HTR-8/SVneo (cell line): ENCODE measurements around the gene SURF1.

Experiments used
- DNase-seq: peaks from one replicate; pipeline ENCODE4 v3.0.0; 2011; ENCODE audit warnings: low spot score, mixed read lengths; ENCODE audit not compliant: insufficient read length
- FAIRE-seq: peaks from 2 replicates; lab custom pipeline; 2011; peaks lifted over from hg19 to GRCh38; lab: Jason Lieb, UNC

Gene SURF1

DNA sequence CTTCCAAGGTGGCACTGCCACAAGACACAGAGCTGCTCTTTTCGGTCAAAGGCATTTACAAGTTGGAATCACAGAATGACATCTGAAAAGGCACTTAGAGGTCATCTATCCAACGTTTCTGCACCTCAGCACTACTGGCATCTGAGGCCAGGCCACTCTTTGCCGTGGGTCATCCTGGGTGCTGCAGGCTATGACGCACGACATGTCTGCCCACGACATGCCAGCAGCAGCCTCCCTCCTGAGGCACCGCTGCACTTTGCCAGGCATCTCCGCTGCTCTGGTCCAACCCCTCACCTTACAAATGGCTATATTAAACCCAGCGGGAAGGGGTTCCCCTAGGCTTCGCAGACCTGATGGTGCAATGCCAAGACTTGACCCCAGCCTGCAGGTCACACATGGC lies 11.5 kb upstream of the SURF1 start:
- FAIRE-seq (no peak), DNase-seq (no peak)

DNA sequence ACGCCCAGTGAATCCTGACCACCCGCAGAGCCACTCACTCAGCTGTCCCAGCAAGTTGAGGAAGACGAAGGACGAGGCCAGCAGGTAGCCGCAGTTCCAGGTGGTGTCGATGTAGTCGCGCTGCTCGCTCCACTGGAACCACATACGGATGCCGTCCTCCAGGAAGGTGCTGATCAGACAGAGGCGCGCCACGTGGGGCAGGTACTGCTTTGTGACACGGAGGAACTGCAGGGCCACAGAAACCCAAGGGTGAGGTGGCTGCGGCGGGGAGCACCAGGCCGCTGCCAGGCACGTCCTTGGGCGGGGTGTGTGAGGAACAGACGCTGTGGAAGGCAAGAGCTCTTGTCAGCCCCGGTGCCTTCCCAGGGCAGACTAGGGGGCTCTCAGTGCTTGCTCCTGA lies 10.9 kb upstream of the SURF1 start:
- no peak for FAIRE-seq

DNA sequence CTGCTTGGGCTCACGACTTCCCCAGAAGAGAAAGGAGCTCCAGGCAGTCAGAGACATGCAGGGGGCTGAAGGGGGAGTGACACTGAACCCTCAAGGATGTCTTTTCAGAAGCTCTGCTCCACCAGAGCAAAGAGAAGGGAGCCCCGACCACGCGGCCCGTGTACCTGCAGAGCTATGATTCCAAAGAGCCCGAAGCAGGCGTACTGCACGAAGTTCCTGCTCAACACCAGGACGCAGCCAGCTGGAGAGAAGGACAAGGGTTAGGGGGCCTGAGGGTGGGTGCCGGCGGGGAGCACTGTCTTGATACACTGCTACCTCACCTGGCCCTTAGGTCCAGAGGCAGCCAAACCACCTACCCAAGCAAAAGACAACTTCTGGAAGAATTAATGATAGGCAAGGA lies 10.1 kb upstream of the SURF1 start:
- DNase-seq (no peak), FAIRE-seq (no peak)

More for the DNA sequence above, 10.9 kb upstream of the SURF1 start:
- DNase-seq = no peak

DNA sequence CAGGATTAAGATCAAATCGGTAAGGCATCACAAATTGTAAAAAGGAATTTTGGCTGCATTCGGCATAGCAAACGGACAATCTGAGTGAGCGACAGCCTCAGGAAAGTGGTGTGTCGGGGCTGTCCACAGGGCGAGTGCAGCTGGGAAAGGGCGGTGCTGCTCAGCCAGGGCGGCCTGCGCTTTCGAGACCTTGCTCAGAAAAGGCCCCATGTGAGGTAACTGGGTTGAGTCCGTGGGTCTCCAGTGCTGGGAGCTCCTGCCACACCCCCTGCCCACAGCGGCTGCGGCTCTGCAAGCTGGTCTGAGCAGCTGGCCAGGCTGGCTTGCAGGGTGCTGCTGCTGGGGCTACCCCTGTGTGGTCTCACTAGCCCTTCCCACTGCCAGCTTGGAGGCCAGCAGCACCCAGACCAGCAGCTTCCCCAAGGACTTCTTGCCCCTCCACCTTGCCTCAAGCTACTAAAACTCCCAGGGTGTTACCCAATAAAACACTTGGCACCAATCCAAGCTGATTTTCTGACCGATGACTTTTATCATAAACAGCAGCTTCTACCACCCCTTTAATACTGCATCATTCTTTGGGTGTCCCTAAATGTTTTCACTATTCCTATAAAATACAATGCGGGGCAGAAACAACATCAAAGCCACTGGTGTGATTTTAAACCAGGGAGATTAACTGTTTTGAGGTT lies 6.2 kb upstream of the SURF1 start:
- FAIRE-seq = no peak

DNA sequence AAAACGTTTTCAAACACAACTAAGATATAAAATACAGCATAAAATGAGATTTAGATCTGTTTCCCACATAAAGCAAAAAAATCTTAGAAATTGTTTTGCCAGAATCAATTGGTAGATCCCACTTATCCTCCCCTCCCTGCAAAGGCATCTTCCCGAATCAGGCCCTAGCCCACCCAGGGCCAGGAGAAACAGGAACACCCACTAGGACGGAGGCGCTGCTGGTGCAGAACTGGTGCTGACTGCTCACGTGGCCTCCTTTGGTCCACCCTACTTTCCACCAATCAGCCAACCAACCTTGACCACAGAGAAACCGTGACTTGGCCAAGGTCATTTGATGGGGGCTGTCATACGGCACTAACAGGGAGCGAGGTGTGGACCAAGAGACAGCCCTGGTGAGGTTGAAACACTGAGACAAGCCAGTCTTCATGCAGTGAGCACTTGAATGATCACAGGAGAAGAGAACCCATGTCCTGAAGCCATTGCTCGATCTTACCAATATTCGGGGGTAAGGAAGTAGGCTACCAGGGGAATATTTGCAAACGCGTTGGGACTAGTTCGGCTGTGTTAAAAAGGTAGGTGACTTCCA lies 5.3 kb upstream of the SURF1 start:
- FAIRE-seq (no peak), DNase-seq (no peak)

More for the DNA sequence above, 6.2 kb upstream of the SURF1 start:
- DNase-seq = no peak

DNA sequence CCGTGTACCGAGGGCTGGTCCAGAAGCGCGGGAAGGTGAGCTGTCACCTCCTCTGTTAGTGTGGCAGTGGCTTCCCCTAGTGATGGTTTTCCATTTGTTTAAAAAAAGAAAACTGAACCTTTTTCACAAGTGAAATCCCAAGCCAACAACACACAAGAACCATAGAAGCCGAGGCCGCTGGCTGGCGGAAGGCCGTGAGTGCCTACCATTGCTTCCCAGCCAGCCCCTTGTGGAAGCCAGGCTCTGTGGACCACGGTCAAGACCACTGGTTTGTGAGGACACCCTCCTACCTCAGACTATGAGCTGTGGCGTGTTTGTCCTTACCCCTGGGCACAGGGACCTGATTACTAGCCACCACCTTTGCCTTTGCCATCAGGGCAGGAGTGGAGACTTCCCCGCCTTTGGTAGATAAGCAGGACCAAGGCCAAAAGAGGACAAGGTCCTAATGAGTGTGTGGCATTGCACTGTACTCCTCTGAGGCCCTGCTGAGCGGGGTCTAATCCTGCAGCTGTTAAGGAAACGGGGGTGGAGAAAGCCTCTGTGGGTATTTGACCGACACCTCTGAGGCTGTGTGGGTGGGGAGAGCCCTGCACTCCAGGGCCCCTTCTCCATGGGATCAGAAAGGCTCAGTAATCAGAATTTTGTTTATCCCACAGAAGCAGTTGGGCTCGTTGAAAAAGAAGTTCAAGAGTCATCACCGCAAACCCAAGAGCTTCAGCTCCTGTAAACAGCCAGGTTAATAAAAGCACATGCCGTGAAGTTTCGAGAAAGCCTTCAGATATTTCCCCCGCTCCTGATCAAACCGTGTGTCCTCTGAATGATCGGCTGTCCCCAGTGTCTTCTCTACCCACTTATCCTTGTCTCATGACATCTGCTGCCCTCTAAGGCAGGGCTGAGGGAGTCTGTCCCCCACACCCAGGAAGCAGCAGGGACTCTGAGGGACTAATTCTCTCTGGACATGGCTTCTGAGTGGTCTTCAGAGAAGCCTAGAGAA lies 4.4 kb upstream of the SURF1 start:
- FAIRE-seq (no peak), DNase-seq (no peak)

DNA sequence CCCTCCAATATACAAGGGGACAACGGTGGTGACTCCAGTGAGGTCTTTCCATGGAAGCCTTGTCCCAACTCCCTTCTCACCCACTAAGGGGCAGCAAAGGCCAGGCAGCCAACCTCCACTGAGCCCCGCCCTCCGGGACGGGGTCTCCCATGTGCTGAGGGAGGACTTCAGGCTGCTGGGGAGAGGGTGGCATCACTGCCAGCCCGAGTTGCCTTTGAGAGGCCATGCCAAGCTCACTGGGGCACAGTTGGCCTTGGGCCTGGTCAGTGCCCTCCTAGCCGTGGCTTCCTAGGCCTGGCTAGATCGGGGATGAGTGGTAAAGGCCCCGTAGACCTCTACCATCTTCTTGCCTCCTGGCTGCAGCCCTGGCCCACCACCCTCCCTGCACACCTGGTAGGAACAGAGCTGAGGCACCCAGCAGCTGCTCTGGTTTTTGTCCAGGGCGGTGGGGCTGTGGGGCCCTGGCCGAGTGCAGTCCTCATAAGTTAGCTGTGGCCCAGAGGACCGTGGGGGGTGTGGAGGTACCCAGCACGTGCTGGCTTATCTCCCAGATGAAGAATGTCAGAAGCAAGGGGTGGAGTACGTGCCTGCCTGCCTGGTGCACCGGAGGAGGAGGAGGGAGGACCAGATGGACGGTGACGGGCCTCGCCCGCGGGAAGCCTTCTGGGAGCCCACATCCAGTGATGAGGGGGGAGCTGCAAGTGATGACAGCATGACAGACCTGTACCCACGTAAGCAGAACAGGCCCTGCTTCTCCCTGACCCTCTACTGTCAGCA lies 3.3 kb upstream of the SURF1 start:
- DNase-seq (no peak), FAIRE-seq (no peak)

DNA sequence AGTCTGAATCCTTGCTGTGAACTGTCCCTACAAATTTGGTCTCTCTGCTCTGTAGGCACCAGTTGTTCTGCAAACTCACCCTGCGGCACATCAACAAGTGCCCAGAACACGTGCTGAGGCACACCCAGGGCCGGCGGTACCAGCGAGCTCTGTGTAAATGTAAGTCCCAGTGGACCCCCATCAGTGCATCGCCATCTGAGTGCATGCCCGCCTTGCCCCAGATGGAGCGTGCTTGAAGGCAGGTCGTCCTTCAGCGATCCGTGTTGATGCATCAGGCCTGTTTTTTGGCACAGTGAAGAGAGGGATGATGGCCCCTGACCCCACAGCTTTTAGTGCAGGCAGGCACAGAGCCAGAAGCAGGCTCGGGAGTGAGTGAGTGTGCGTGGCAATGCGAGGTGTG lies 1.4 kb upstream of the SURF1 start:
- FAIRE-seq (no peak), DNase-seq (no peak)

DNA sequence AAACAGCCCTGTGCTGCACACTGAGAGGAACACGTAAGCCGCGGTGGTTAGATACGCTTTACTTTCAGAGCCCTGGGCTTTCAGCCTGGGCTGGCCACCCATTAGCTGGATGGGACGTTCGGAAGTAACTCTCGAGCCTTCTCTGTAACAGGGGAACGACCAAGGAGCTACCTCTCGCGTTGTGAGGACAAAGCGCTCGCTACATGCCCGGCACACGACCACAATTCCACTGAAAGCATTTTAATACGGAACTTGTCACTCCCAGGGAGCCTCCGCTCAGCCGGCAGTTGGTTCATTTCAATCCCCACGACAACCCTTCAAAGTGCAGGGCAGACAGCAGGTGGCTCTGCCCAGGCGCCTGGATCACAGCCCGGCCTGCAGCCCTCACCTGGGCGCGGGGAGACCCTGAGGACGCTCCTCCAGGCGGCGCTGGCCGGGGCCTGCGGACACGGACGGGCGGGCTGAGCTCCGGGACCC lies 368 bp downstream of the SURF1 start:
- FAIRE-seq = no peak
- DNase-seq = no peak

DNA sequence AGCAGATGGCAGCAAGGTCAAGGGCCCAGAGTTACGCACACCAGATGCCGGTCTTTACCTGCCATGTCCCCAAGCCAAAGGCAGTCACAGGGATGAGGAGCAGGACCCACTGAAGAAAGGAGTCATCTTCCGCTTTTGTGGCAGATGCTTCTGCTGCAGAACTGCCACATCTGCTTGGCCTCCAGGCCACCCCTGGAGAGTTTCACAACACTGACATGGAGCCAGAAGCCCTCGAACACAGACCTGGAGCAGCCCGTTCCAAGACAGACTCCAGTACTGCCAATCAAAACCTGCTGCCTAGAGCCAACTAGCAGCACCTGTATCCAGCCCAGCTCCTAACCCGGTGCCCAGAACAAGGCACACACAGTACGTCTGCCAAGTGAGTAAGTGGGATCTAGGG lies 1.5 kb downstream of the SURF1 start:
- FAIRE-seq (no peak), DNase-seq (no peak)

DNA sequence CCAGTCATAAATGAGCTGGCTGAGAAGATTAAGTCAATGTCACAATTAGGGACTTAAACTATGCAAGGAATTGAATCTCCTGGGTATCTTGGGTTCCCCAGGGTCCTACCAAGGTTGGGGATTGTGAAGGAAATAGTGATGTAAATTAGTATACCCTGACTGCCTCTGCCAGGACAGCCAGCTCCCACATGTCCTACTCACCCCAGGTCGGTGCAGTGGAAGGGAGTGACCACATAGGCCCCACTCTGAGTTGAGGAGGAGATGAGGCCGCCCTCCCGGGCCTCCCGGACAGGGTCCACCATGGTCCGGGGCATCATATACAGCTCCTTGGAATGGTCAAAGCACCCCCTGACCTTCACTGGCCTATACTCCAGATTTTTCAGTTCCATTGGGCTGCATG lies 2.7 kb downstream of the SURF1 start:
- DNase-seq = no peak
- FAIRE-seq = no peak

DNA sequence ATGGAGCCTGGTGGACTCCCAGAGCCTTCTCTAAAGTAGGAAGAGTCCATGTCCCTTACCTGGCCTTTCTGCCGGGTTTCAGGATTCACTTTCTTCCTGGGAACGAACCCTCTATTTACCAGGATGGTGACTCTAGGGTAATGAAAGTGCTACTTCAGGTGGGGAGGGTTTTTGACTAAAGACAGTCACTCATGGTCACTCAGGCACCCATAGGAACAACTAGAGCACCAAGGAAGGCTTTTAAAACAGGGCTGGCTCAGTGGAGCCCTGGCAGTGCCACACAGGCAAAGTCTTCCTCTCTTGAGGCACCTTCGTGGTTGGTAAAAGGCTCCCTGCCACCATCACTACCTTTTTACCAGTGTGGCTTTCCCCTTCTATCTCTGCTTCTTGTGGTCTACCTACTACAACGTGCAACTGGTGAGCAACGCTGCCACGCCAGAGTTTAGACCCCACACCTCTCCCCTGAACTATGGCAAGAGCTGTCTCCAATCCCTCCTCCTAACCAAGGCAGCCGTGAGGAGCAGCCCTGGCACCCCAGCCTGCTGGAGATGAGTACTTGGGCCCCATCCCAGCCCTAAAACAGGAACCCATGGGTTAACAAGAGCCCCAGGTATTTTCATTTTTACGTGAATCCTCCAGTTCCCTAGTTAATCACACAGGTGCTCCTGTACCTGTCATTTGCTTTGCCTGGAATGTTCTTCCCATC lies 3.5 kb downstream of the SURF1 start:
- FAIRE-seq = no peak
- no peak for DNase-seq

DNA sequence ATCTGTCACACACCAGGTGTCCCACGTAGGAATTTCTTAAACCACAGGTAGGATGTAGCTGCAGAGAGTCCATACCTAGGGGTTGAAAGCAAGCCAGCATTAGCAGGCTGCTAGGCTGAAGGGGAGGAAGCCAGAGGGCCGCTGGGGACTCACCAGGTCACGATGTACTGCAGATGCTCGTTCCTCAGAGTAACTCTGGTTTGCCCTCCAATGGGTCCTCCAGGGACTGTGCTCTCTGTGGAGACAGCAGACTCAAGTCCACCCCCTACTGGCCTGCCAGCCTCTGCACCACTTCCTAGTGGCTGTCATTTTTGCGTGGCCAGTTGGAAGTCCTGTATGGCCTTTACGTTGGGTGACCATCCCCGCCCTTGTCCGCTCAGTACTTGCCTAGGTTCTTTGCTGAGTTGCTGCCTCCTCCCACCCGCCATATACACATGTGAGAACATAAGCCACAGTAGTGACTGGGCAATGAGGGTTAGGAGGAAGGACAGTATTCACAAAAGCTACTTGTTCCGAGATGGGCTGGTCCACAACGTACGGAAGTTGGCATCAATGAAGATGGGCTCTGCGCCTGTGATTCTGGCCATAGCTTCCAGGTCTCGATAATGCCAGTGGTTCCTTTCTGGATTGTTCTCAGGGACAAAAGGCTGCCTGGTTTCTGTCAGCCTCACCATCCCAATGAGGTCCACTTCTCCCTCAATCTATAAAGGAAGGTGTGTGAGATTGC lies 4.2 kb downstream of the SURF1 start:
- no peak for FAIRE-seq
- peak; percentile 19 for DNase-seq

DNA sequence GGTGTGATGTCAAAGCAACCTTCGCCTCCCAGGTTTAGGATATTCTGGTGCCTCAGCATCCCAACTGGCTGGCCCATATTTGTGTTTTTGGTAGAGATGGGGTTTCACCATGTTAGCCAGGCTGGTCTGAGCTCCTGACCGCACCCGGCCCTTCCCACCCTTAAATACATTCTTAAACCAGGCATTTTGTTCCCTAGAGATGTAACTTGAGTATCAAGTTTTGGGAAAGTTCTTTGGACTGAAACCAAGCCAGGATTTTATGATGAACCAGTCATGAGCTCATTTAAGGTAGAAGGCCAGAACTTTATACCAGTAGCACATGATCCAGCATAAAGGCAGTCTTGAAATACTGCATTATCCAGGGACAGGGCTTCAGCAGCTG lies 4.8 kb downstream of the SURF1 start:
- DNase-seq = no peak
- FAIRE-seq = no peak

DNA sequence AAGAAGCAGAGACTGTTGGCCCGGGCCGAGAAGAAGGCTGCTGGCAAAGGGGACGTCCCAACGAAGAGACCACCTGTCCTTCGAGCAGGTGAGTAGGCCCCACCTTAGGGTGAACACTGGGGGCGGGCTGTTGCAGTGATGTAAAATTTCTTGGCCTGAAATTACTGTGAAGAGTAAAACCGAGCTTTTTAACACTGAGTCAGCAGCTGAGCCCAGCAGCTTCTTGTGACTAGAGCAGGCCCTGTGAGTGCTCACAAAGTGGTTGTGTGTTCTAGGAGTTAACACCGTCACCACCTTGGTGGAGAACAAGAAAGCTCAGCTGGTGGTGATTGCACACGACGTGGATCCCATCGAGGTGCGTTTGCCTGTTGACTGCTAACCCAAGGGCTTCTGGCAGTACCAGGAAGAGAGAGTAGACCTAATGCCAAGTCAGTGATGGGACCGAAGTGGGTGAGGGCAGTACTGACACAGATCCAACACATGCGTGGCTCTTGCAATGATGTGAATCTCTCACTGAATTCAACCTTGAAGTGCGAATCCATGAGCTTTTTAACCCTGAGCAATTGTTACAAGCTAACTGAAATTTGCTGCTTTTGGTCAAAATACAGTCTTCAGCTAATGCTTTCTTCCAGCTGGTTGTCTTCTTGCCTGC lies 6.2 kb downstream of the SURF1 start:
- FAIRE-seq (no peak), DNase-seq (no peak)

DNA sequence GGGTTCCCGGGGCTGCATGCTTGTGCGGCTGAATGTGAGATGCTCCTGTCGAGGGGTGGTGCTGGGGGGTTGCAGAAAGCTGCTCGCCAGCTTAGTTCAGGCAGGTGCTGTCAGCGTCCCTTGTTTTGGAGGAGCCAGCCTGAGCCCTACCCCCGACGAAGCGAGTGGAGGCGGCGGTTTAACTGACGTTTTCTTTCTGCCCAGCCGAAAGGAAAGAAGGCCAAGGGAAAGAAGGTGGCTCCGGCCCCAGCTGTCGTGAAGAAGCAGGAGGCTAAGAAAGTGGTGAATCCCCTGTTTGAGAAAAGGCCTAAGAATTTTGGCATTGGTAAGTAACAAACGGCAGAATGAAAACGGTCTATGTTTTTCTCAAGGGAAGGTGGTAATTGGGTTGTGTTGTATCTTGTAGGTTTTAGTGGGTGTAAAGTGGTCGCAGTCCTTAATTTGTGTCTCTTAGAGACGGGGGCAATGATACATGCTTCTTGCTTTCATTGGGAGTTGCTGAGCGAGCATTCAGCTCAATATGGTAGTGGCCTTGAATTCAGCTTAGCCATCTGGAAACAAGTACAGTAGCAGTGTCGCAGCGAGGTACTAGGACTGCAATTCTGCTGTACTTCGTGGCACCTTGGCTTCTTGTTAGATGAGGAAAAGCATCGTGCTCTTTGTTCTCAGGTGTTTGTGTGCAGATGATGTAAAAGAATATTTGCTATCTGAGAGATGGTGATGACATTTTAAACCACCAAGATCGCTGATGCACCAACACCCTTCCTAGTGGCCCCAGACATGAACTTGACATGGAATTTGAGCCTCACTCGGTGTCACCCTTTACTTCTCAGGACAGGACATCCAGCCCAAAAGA lies 7.3 kb downstream of the SURF1 start:
- DNase-seq = no peak
- no peak for FAIRE-seq

DNA sequence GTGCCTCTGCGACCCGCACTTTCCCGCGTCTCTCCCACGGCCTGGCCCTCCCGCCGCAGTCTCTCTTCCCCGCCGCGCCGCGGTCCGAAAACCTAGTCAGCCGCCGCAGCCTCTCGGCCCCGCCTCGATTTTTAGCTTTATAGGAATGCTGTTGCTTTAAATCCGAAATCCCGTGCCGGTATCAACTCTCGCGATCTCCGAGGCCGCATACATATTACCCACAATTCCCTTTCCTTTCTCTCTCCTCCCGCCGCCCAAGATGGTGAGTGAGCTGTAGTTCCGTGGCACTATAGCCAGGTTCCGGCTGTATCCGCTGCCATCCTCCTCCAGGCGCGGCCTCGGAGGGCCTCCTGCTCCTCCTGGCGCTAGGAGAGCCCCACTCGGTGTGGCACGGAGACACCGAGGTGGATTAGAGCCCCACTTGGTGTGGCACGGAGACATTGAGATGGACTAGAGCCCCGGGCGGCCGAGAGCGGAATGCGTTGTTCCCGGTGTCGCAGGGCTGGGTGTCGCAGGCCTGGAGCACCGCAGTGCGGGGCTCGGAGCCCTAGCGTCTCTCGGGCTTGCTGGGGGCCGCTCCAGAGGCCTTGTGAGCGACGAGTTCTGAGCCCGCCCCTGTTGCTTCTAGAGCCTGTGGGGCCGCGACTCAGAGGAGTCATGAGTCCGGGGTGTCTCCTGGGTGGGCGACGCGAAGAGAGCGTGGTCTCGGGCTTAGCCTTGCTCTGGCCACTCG lies 8.1 kb downstream of the SURF1 start, which contains the start of the genes MED22 and RPL7A:
MED22 (minus strand) TSS at position 147 of the 733 bp plus-strand sequence. CDS start 1,469 bp downstream, outside the sequence.
RPL7A (plus strand) TSS at position 234 of the 733 bp plus-strand sequence; CDS start at position 260, 26 bp downstream.
- DNase-seq (peak; percentile 88), FAIRE-seq (no peak)
